HCT116 (cell line): ENCODE results near the gene CMC4. TPM values are rescaled to one million over a fixed set of nuclear protein-coding genes. Genes with fewer than 3 reads are reported as not detected.

Experiments used
- ATAC-seq: fragments of 200-7000 bp; cut with Tn5 transposase; 2 replicates; pipeline ENCODE4 v1.9.1; 2020; ENCODE audit warnings: mild to moderate bottlenecking, moderate library complexity
- BruUV-seq: library from RNA; stranded (reverse); fragments of 400-500 nt; replicated peaks from 2 replicates; lab custom pipeline; 2021; lab: Mats Ljungman, UMichigan
- CTCF ChIA-PET: fragments of 300-600 bp; sonication (Branson Sonifier 250); formaldehyde crosslinking; loops from one replicate; lab custom pipeline; 2021; ENCODE audit warnings: antibody characterized with exemption; lab: Charles Lee
- POLR2A ChIA-PET: fragments of 300-600, 350-600 bp; sonication (Branson Sonifier 250); formaldehyde crosslinking; loops from one replicate; lab custom pipeline; 2021; ENCODE audit warnings: antibody characterized with exemption; lab: Charles Lee
- RAD21 ChIA-PET, 2 experiments: fragments of 300-600 bp; sonication (Branson Sonifier 250); formaldehyde crosslinking; loops; one replicate each; lab custom pipeline; 2023; ENCODE audit warnings: low total read pairs in 2 of 2; ENCODE audit not compliant: uncharacterized antibody in 2 of 2, unreplicated experiment in 2 of 2, low non-redundant PET in 1 of 2; lab: Charles Lee
- DNase-seq: peaks from one replicate; pipeline ENCODE4 v3.0.0-alpha.2; 2010; ENCODE audit warnings: low read depth, low spot score
- H2AFZ ChIP-seq: fragments of 200-600 bp; shearing (Covaris generic), sonication (generic); 2 replicates; pipeline ENCODE4 v1.6.1; 2017; ENCODE audit warnings: low read depth, mixed run types, mixed read lengths, antibody characterized with exemption, low read length; ENCODE audit not compliant: poor library complexity, severe bottlenecking
- H3K27ac ChIP-seq: 2 replicates; pipeline ENCODE4 v1.5.1; 2012; ENCODE audit warnings: low read depth, low read length
- H3K27me3 ChIP-seq: fragments of 200-600 bp; sonication (generic); 2 replicates; pipeline ENCODE4 v1.6.1; 2016; ENCODE audit warnings: mixed run types, low read length, mixed read lengths; ENCODE audit not compliant: insufficient read depth
- H3K36me3 ChIP-seq, 2 experiments: fragments of 200-500 bp in 1 of 2; fragments of 200-600 bp in 1 of 2; sonication (Bioruptor generic) in 1 of 2; sonication (generic) in 1 of 2; 2 replicates each; pipeline versions ENCODE4 v1.5.1 to v1.6.1; 2014 to 2016; ENCODE audit warnings: low read length in 2 of 2, inconsistent platforms in 1 of 2, mixed read lengths in 1 of 2, mixed run types in 1 of 2; ENCODE audit not compliant: insufficient read depth in 2 of 2, control insufficient read depth in 1 of 2
- H3K4me1 ChIP-seq, 2 experiments: fragments of 200-600 bp in 1 of 2; sonication (generic) in 1 of 2; 2 replicates each; pipeline versions ENCODE4 v1.5.1 to v1.6.1; 2012 to 2017; ENCODE audit warnings: low read length in 2 of 2, inconsistent platforms in 1 of 2, mild to moderate bottlenecking in 1 of 2, mixed read lengths in 1 of 2, mixed run types in 1 of 2, moderate library complexity in 1 of 2; ENCODE audit not compliant: insufficient read depth in 2 of 2, control insufficient read depth in 1 of 2
- H3K4me2 ChIP-seq: fragments of 200-600 bp; sonication (generic); 2 replicates; pipeline ENCODE4 v1.6.1; 2017; ENCODE audit warnings: mixed run types, low read length, mixed read lengths
- H3K4me3 ChIP-seq, 2 experiments: fragments of 200-600 bp in 1 of 2; sonication (generic) in 1 of 2; replicated peaks in 1 of 2; 2 replicates each; pipeline ENCODE4 v1.5.1; 2011 to 2016; ENCODE audit warnings: low read length in 2 of 2, control low read depth in 1 of 2, low read depth in 1 of 2, mild to moderate bottlenecking in 1 of 2, mixed read lengths in 1 of 2, mixed run types in 1 of 2
- H3K79me2 ChIP-seq: fragments of 200-600 bp; sonication (generic); 2 replicates; pipeline ENCODE4 v1.6.1; 2017; ENCODE audit warnings: mild to moderate bottlenecking, mixed run types, low read length, moderate library complexity, mixed read lengths; ENCODE audit not compliant: insufficient read depth
- H3K9ac ChIP-seq: fragments of 200-600 bp; sonication (generic); 2 replicates; pipeline ENCODE4 v1.6.1; 2016; ENCODE audit warnings: low read length, mixed read lengths
- H3K9me2 ChIP-seq: fragments of 200-600 bp; sonication (generic), shearing (Covaris generic); 2 replicates; pipeline ENCODE4 v1.6.1; 2017; ENCODE audit warnings: mixed run types, mild to moderate bottlenecking, moderate library complexity; ENCODE audit not compliant: insufficient read depth
- H3K9me3 ChIP-seq, 2 experiments: fragments of 200-500 bp in 1 of 2; fragments of 200-600 bp in 1 of 2; sonication (Bioruptor generic) in 1 of 2; sonication (generic) in 1 of 2; 2 replicates each; pipeline ENCODE4 v1.6.1; 2014 to 2017; ENCODE audit warnings: low read length in 2 of 2, mixed read lengths in 2 of 2, inconsistent platforms in 1 of 2, low read depth in 1 of 2, mild to moderate bottlenecking in 1 of 2, mixed run types in 1 of 2, moderate library complexity in 1 of 2; ENCODE audit not compliant: control insufficient read depth in 1 of 2, insufficient read depth in 1 of 2
- H4K20me1 ChIP-seq: fragments of 200-600 bp; sonication (generic), shearing (Covaris generic); 2 replicates; pipeline ENCODE4 v1.6.1; 2017; ENCODE audit warnings: mixed run types, mild to moderate bottlenecking, moderate library complexity; ENCODE audit not compliant: insufficient read depth
- CBX3 ChIP-seq: IDR thresholded peaks from 2 replicates; pipeline ENCODE4 v1.6.1; 2012; ENCODE audit warnings: low read depth
- CEBPB ChIP-seq: IDR thresholded peaks from 2 replicates; pipeline ENCODE4 v1.6.1; 2012; ENCODE audit warnings: low read depth
- CTCF ChIP-seq, 3 experiments: fragments of 200-600 bp in 1 of 3; sonication (generic) in 1 of 3; IDR thresholded peaks in 2 of 3; conservative IDR thresholded peaks in 1 of 3; 2 replicates each; pipeline ENCODE4 v1.5.1; 2012 to 2017; ENCODE audit warnings: low read depth in 2 of 3, low read length in 2 of 3, antibody characterized with exemption in 1 of 3, borderline replicate concordance in 1 of 3, control low read depth in 1 of 3, mild to moderate bottlenecking in 1 of 3, mixed read lengths in 1 of 3, mixed run types in 1 of 3, moderate library complexity in 1 of 3; ENCODE audit not compliant: insufficient read depth in 1 of 3
- EGR1 ChIP-seq: IDR thresholded peaks from 2 replicates; pipeline ENCODE4 v1.6.1; 2012; ENCODE audit warnings: low read depth
- JUND ChIP-seq: IDR thresholded peaks from 2 replicates; pipeline ENCODE4 v1.6.1; 2012
- POLR2A ChIP-seq: IDR thresholded peaks from 2 replicates; pipeline ENCODE4 v1.7.0; 2011; ENCODE audit warnings: borderline replicate concordance; ENCODE audit not compliant: insufficient read depth, insufficient read length; ENCODE audit errors: extremely low read depth
- RAD21 ChIP-seq: IDR thresholded peaks from 2 replicates; pipeline ENCODE4 v1.6.1; 2012; ENCODE audit warnings: low read depth, mild to moderate bottlenecking
- TCF7L2 ChIP-seq: IDR thresholded peaks from 2 replicates; pipeline ENCODE4 v1.7.0; 2011; ENCODE audit warnings: borderline replicate concordance, inconsistent platforms; ENCODE audit not compliant: insufficient read depth, insufficient read length; ENCODE audit errors: extremely low read depth
- ZNF274 ChIP-seq: fragments of 200-500 bp; sonication (Bioruptor generic); IDR thresholded peaks from 2 replicates; pipeline ENCODE4 v1.6.1; 2014; ENCODE audit warnings: mild to moderate bottlenecking, low read depth, low read length, inconsistent platforms
- intact Hi-C: fragments of 100-400 bp; cut with micrococcal nuclease; formaldehyde crosslinking; loops from 2 replicates; pipeline ENCODE4 v1.10.0; 2022
- total RNA-seq: library from RNA; stranded (reverse); gene quantifications from one replicate; pipeline ENCODE4 v1.2.1, GENCODE V29; 2021; ENCODE audit not compliant: unreplicated experiment

CMC4 gene
- total RNA-seq, 1 experiment from 2014 or later, result 5.3 TPM

GRCh38 chrX:155048977-155049619, 21.8 kb downstream of the CMC4 start:
- Histone ChIP-seq H3K9me3 (no peaks in the 10 kb centered on the region), H3K9ac (no peak overlapping the region), H3K4me3 (no peak overlapping the region)
- RAD21 ChIA-PET, result interaction anchor here in 1 of 2 experiments (0.7 kb wide), 1 partner anchor 130 kb away, joined by 3 read pairs; no protein-coding TSS in a partner anchor
- BruUV-seq, result no TSS peak
- TF ChIP-seq CBX3 (peak; percentile 32; the same call in 1 of the 2 replicates), EGR1 (no peak), TCF7L2 (no peak), RAD21 (peak; percentile 35; the same call in 1 of the 2 replicates), ZNF274 (no peak), JUND (no peak), POLR2A (no peak), CTCF (IDR thresholded peaks at IDR 0.05 in 2 of 3, conservative IDR thresholded peaks at IDR 0.05 in 1 of 3; ENCODE audit: borderline replicate concordance in 1 of 3, insufficient read depth in 1 of 3, low read depth in 2 of 3, low read length in 2 of 3) (peak; percentile 55 to 65 (median 61); a peak in 5 of 6 replicates), CEBPB (no peak)
- TF ChIP-seq, all 23 proteins: peak for 3
- DNase-seq (no peak), ATAC-seq (peak; percentile 78)
- no peak overlapping the region for H2AFZ ChIP-seq
- no peaks in the 10 kb centered on the region for H3K27me3 ChIP-seq
- intact Hi-C loops, result no loop called here
- no peaks in the 10 kb centered on the region for H3K36me3 ChIP-seq
- no peaks in the 10 kb centered on the region for H4K20me1 ChIP-seq
- no peaks in the 10 kb centered on the region for H3K79me2 ChIP-seq
- no peaks in the 10 kb centered on the region for H3K9me2 ChIP-seq
- ChIA-PET POLR2A (no interaction called here), CTCF (interaction anchor here (0.7 to 1.1 kb wide), 3 partner anchors 9 to 141 kb away, joined by 3 to 4 read pairs (median 4); no protein-coding TSS in a partner anchor)
- H3K27ac ChIP-seq, result no peak overlapping the region
- H3K4me1 ChIP-seq, result no peaks in the 10 kb centered on the region
- H3K4me2 ChIP-seq, result no peak overlapping the region
